ENCODE results near the gene CHAT. TPM values are rescaled to one million over a fixed set of nuclear protein-coding genes. Genes with fewer than 3 reads are reported as not detected.

The CHAT gene
- total RNA-seq, 2 experiments from 2014 or later = not detected

DNA sequence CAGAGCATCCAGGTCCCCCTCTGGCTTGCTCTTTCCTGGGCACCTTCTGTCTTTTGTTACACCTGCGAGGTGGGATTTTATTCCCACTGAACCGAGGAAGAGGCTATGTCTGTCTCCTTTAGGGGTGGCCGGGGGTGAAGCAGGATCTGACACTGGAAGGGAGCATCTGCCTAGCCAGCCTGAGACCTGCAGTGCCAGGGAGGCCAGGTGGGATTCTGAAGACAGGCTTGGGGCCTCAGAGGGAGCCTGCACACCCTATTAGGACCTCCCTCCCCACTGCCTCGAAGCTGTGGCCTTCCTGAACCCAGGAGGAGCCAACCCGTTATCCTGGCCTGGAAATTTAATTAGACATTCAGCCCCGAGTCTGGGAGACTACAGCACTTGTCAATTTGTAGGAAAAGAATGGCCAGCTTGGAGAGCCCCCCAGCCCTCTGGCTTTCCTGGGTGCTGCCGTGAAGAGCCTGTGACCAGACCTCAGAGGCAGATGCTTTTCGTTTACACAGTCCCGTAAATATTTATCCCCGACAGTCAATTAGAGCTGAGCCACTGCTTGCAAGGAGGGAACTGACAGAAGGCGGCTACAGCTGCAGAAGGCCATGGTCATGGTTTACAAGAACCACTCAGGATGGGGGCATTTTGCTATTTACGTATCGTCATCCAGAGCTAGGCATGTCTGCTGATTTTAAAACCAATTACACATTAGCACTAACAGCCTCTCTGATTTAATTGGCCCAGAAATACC, 19.7 kb downstream of the CHAT start:
- H3K4me3 Mint-ChIP-seq = no peak overlapping the region
- H3K9me3 Mint-ChIP-seq (ENCODE audit: low read depth) = no peaks in the 10 kb centered on the region
- H3K4me1 Mint-ChIP-seq = no peaks in the 10 kb centered on the region
- H3K27ac Mint-ChIP-seq = no peak overlapping the region
- H3K27me3 Mint-ChIP-seq = peaks cover 41% of the 10 kb centered on the region
- H3K36me3 Mint-ChIP-seq = no peaks in the 10 kb centered on the region
- CTCF ChIA-PET = no interaction called here
- ATAC-seq (no peak), DNase-seq (no peak)

- CTCF ChIA-PET = no interaction called here
- Mint-ChIP-seq H3K27ac (no peak overlapping the region), H3K4me3 (no peak overlapping the region), H3K9me3 (ENCODE audit: low read depth) (no peaks in the 10 kb centered on the region), H3K4me1 (no peaks in the 10 kb centered on the region), H3K27me3 (peaks cover 41% of the 10 kb centered on the region), H3K36me3 (no peaks in the 10 kb centered on the region)
- DNase-seq (no peak), ATAC-seq (no peak)
Observed at GRCh38 chr10:49634069-49634660, 20.3 kb downstream of the CHAT start.

GRCh38 chr10:49642311-49642710, 28.5 kb downstream of the CHAT start:
- DNase-seq (no peak), ATAC-seq (no peak)
- CTCF ChIA-PET = no interaction called here
- no peak overlapping the region for H3K4me3 Mint-ChIP-seq
- no peaks in the 10 kb centered on the region for H3K36me3 Mint-ChIP-seq
- no peaks in the 10 kb centered on the region for H3K4me1 Mint-ChIP-seq
- H3K27me3 Mint-ChIP-seq = peaks cover 33% of the 10 kb centered on the region
- no peak overlapping the region for H3K27ac Mint-ChIP-seq
- no peaks in the 10 kb centered on the region for H3K9me3 Mint-ChIP-seq (ENCODE audit: low read depth)

- H3K27me3 Mint-ChIP-seq = peaks cover 28% of the 10 kb centered on the region
- ATAC-seq (no peak), DNase-seq (no peak)
- H3K4me3 Mint-ChIP-seq = no peak overlapping the region
- H3K27ac Mint-ChIP-seq = no peak overlapping the region
- H3K9me3 Mint-ChIP-seq (ENCODE audit: low read depth) = no peaks in the 10 kb centered on the region
- peaks cover 5% of the 10 kb centered on the region for H3K4me1 Mint-ChIP-seq
- no peaks in the 10 kb centered on the region for H3K36me3 Mint-ChIP-seq
- CTCF ChIA-PET = no interaction called here
Observed at GRCh38 chr10:49643241-49644034, 29.6 kb downstream of the CHAT start.

DNA sequence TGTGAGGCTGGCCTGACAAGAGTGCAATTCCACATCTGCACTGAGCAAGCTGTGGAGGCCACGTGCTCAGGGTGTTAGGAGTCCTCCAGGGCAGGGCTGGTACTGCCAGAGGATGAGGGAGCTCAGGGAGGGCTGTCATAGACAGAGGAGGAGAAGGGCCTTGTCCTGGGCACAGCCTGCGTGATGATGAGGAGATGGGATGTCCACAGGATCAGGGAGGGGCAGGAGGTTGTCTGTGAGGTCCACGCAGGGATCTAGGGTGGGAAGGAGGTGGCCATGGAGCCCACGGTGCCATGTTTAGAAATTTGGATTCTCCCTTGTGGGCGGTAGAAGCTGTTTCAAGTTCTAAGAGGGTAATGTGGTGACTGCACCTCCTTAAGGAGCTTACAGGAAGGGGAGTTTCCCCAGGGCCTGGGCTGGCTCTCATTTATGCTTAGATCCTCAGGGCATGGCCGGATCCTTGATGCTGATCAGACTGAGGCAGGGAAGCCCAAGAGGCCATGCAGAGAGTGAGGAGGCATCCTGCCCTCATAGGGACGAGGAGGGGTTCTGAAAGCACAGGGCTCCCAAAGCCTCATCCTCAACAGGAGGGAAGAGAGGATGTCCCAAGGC, 30.3 kb downstream of the CHAT start:
- DNase-seq (no peak), ATAC-seq (no peak)
- peaks cover 30% of the 10 kb centered on the region for H3K27me3 Mint-ChIP-seq
- CTCF ChIA-PET = no interaction called here
- no peak overlapping the region for H3K27ac Mint-ChIP-seq
- no peaks in the 10 kb centered on the region for H3K36me3 Mint-ChIP-seq
- H3K4me3 Mint-ChIP-seq = no peak overlapping the region
- peaks cover 12% of the 10 kb centered on the region for H3K4me1 Mint-ChIP-seq
- H3K9me3 Mint-ChIP-seq (ENCODE audit: low read depth) = no peaks in the 10 kb centered on the region

- ATAC-seq = no peak
- H3K4me1 Mint-ChIP-seq = peaks cover 24% of the 10 kb centered on the region
- no peak overlapping the region for H3K27ac Mint-ChIP-seq
- DNase-seq = no peak
- H3K4me3 Mint-ChIP-seq = no peak overlapping the region
- no peaks in the 10 kb centered on the region for H3K9me3 Mint-ChIP-seq (ENCODE audit: low read depth)
- no peaks in the 10 kb centered on the region for H3K36me3 Mint-ChIP-seq
- peaks cover 21% of the 10 kb centered on the region for H3K27me3 Mint-ChIP-seq
- CTCF ChIA-PET = no interaction called here
Observed at GRCh38 chr10:49645417-49645816, 31.6 kb downstream of the CHAT start.

- peak; percentile 37 for DNase-seq
- CTCF ChIA-PET = no interaction called here
- ATAC-seq = no peak
- H3K4me1 Mint-ChIP-seq = peaks cover 26% of the 10 kb centered on the region
- H3K36me3 Mint-ChIP-seq = no peaks in the 10 kb centered on the region
- no peak overlapping the region for H3K4me3 Mint-ChIP-seq
- H3K27me3 Mint-ChIP-seq = peaks cover 17% of the 10 kb centered on the region
- no peaks in the 10 kb centered on the region for H3K9me3 Mint-ChIP-seq (ENCODE audit: low read depth)
- no peak overlapping the region for H3K27ac Mint-ChIP-seq
Observed at GRCh38 chr10:49645871-49646870, 32.3 kb downstream of the CHAT start.

DNA sequence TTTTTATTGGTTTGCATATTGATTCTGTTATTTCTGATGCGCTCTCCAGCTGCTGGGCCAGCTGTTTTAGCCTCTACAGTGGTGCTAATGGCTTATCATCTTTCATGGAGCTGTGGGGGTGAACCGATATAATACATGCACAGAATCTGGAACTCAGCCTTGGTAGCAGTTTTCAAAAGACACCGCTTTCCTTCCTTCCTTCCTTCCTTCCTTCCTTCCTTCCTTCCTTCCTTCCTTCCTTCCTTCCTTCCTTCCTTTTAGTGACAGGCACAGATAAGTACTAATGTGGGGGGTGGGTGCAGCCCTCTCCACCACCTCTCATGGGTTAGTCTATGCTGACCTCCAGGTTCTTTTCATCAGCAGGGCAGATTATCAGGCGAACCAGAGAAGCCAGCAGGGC, 33.7 kb downstream of the CHAT start:
- H3K4me1 Mint-ChIP-seq = peaks cover 26% of the 10 kb centered on the region
- DNase-seq (no peak), ATAC-seq (no peak)
- H3K4me3 Mint-ChIP-seq = no peak overlapping the region
- CTCF ChIA-PET = no interaction called here
- no peaks in the 10 kb centered on the region for H3K36me3 Mint-ChIP-seq
- H3K27me3 Mint-ChIP-seq = peaks cover 17% of the 10 kb centered on the region
- H3K9me3 Mint-ChIP-seq (ENCODE audit: low read depth) = no peaks in the 10 kb centered on the region
- H3K27ac Mint-ChIP-seq = no peak overlapping the region

DNA sequence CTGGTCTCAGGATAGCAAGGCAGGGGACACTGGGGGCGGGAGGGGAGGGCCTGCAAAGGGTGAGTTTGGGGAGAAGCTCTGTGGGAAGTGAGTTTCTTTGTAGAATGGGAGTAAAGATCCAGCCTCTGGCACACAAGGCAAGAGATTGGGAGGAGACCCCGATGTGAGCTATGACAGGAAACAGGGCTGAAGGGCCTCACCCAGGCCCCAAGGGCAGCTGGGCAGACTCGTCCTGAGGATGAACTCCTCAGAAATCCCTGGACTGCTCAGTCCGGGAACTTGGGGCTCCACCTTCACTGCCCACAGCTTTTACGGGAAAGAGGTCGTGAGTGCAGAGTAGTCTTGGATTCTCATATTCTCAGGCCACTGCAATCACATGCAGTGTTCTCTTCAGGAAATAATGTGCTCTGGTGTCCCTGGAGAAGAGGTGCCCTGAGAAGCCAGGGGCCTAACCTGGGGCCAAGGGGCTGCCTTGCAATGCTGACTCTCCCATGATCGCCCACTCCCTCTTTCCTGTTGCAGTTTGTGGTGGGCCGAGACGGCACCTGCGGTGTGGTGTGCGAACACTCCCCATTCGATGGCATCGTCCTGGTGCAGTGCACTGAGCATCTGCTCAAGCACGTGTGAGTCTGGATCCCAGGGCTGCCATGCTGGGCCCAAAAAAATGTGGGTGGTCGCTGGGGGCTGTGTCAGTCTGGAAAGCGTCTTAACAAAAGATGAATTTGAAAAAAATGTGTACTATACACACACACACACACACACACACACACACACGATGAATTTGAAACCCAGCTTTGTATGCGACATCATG, 34.4 kb downstream of the CHAT start:
- H3K27ac Mint-ChIP-seq = no peak overlapping the region
- ATAC-seq (no peak), DNase-seq (peak; percentile 34)
- no peak overlapping the region for H3K4me3 Mint-ChIP-seq
- CTCF ChIA-PET = no interaction called here
- H3K4me1 Mint-ChIP-seq = peaks cover 26% of the 10 kb centered on the region
- peaks cover 22% of the 10 kb centered on the region for H3K27me3 Mint-ChIP-seq
- H3K36me3 Mint-ChIP-seq = no peaks in the 10 kb centered on the region
- no peaks in the 10 kb centered on the region for H3K9me3 Mint-ChIP-seq (ENCODE audit: low read depth)

GRCh38 chr10:49649294-49649693, 35.5 kb downstream of the CHAT start:
- peak; percentile 87 for DNase-seq
- peak; percentile 84 for ATAC-seq
- peak overlapping the region; percentile 70 for H3K27ac Mint-ChIP-seq
- no peaks in the 10 kb centered on the region for H3K36me3 Mint-ChIP-seq
- no peaks in the 10 kb centered on the region for H3K9me3 Mint-ChIP-seq (ENCODE audit: low read depth)
- peaks cover 26% of the 10 kb centered on the region for H3K4me1 Mint-ChIP-seq
- CTCF ChIA-PET = no interaction called here
- H3K27me3 Mint-ChIP-seq = peaks cover 22% of the 10 kb centered on the region
- peak overlapping the region; percentile 4 for H3K4me3 Mint-ChIP-seq

GRCh38 chr10:49649936-49650723, 36.3 kb downstream of the CHAT start:
- Mint-ChIP-seq H3K4me3 (no peak overlapping the region), H3K36me3 (no peaks in the 10 kb centered on the region), H3K4me1 (peaks cover 26% of the 10 kb centered on the region), H3K27me3 (peaks cover 19% of the 10 kb centered on the region), H3K9me3 (ENCODE audit: low read depth) (no peaks in the 10 kb centered on the region), H3K27ac (peak overlapping the region; percentile 70)
- ATAC-seq (peak; percentile 69), DNase-seq (peak; percentile 69)
- CTCF ChIA-PET = interaction anchor here (1.1 kb wide), 1 partner anchor 52 kb away, joined by 4 read pairs; no protein-coding TSS in a partner anchor
